GM12878 (cell line): ENCODE measurements around the gene SNX4. TPM values are rescaled to one million over a fixed set of nuclear protein-coding genes. Genes with fewer than 3 reads are reported as not detected.

Source experiments
- ATAC-seq: fragments of 200-7000 bp; cut with Tn5 transposase; 3 replicates; pipeline ENCODE4 v1.9.1; 2020; ENCODE audit warnings: mild to moderate bottlenecking, moderate library complexity
- BruUV-seq: library from RNA; stranded (reverse); fragments of 400-500 nt; replicated peaks from 2 replicates; lab custom pipeline; 2021; lab: Mats Ljungman, UMichigan
- CTCF ChIA-PET: fragments of 300-600 bp; sonication (Branson Sonifier 250); formaldehyde crosslinking; extraction: SDS; loops from one replicate; lab custom pipeline; 2021; ENCODE audit warnings: inconsistent platforms; lab: Yijun Ruan, JAX
- POLR2A ChIA-PET: fragments of 350-600 bp; formaldehyde crosslinking; extraction: SDS; loops from one replicate; lab custom pipeline; 2021; ENCODE audit warnings: inconsistent platforms; lab: Charles Lee
- RAD21 ChIA-PET: fragments of 300-600 bp; sonication (Branson Sonifier 250); formaldehyde crosslinking; loops from one replicate; lab custom pipeline; 2023; ENCODE audit warnings: antibody characterized with exemption; ENCODE audit not compliant: unreplicated experiment; lab: Charles Lee
- SMC1A ChIA-PET: fragments of 300-600 bp; sonication (Branson Sonifier 250); formaldehyde crosslinking; loops from one replicate; lab custom pipeline; 2023; ENCODE audit not compliant: unreplicated experiment, uncharacterized antibody; lab: Charles Lee
- DNase-seq: peaks from one replicate; pipeline ENCODE4 v3.0.0-alpha.2; 2011; ENCODE audit warnings: low read depth, low spot score
- FAIRE-seq: peaks from 3 replicates; lab custom pipeline; 2011; peaks lifted over from hg19 to GRCh38; lab: Jason Lieb, UNC
- H2AFZ ChIP-seq: 2 replicates; pipeline ENCODE4 v1.6.0; 2011; ENCODE audit warnings: low read depth, low read length, control low read depth; ENCODE audit not compliant: control insufficient read depth
- H3K27ac ChIP-seq: 2 replicates; pipeline ENCODE4 v1.5.1; 2011; ENCODE audit warnings: control low read depth; ENCODE audit not compliant: control insufficient read depth, insufficient read depth
- H3K27me3 ChIP-seq, 2 experiments: replicated peaks in 1 of 2; 2 replicates each; pipeline versions ENCODE4 v1.6.0 to v1.6.1; 2011; ENCODE audit warnings: low read length in 1 of 2; ENCODE audit not compliant: control insufficient read depth in 2 of 2, insufficient read depth in 2 of 2
- H3K36me3 ChIP-seq, 2 experiments: 2 replicates each; pipeline ENCODE4 v1.5.1; 2011; ENCODE audit warnings: low read length in 1 of 2; ENCODE audit not compliant: control insufficient read depth in 2 of 2, insufficient read depth in 2 of 2
- H3K4me1 ChIP-seq: 2 replicates; pipeline ENCODE4 v1.6.1; 2011; ENCODE audit warnings: mild to moderate bottlenecking, low read length, moderate library complexity, mixed read lengths; ENCODE audit not compliant: control insufficient read depth, insufficient read depth
- H3K4me2 ChIP-seq: 2 replicates; pipeline ENCODE4 v1.6.0; 2011; ENCODE audit warnings: control low read depth; ENCODE audit not compliant: control insufficient read depth, insufficient read depth
- H3K4me3 ChIP-seq: fragments of 200-600 bp; sonication (generic); 2 replicates; pipeline ENCODE4 v1.5.1; 2016
- H3K79me2 ChIP-seq: 2 replicates; pipeline ENCODE4 v1.6.0; 2011; ENCODE audit warnings: low read length; ENCODE audit not compliant: control insufficient read depth, insufficient read depth
- H3K9ac ChIP-seq: 2 replicates; pipeline ENCODE4 v1.8.0; 2011; ENCODE audit warnings: low read length, control low read depth, mixed read lengths; ENCODE audit not compliant: control insufficient read depth, insufficient read depth
- H3K9me3 ChIP-seq: replicated peaks from 3 replicates; pipeline ENCODE4 v1.5.1; 2011; ENCODE audit warnings: mild to moderate bottlenecking, low read length; ENCODE audit not compliant: control insufficient read depth, insufficient read depth
- H4K20me1 ChIP-seq: 2 replicates; pipeline ENCODE4 v1.6.0; 2011; ENCODE audit not compliant: control insufficient read depth, insufficient read depth
- ASH2L ChIP-seq: fragments of 300-600, 200-600 bp; sonication (generic); IDR thresholded peaks from 2 replicates; pipeline ENCODE4 v1.6.1; 2017; ENCODE audit warnings: low read depth, mild to moderate bottlenecking, borderline replicate concordance
- IKZF1 ChIP-seq: fragments of 450-650 bp; conservative IDR thresholded peaks from 2 replicates; pipeline ENCODE4 v1.6.1; 2017; ENCODE audit warnings: antibody characterized with exemption, mild to moderate bottlenecking
- IRF5 ChIP-seq: fragments of 450-650 bp; IDR thresholded peaks from 2 replicates; pipeline ENCODE4 v1.6.1; 2017; ENCODE audit warnings: borderline replicate concordance
- KLF5 ChIP-seq: fragments of 450-650 bp; IDR thresholded peaks from 2 replicates; pipeline ENCODE4 v1.6.1; 2014; ENCODE audit warnings: mild to moderate bottlenecking; ENCODE audit not compliant: partially characterized antibody
- MEF2A ChIP-seq: IDR thresholded peaks from 2 replicates; pipeline ENCODE4 v1.6.1; 2011; ENCODE audit warnings: low read depth, mild to moderate bottlenecking, low read length, moderate library complexity; ENCODE audit not compliant: insufficient read depth
- PAX8 ChIP-seq: fragments of 450-650 bp; IDR thresholded peaks from 2 replicates; pipeline ENCODE4 v1.6.1; 2017; ENCODE audit warnings: mild to moderate bottlenecking, moderate library complexity
- RAD51 ChIP-seq: fragments of 450-650 bp; IDR thresholded peaks from 2 replicates; pipeline ENCODE4 v1.6.1; 2016; ENCODE audit warnings: moderate library complexity, mild to moderate bottlenecking, inconsistent platforms
- RFX5 ChIP-seq: IDR thresholded peaks from 2 replicates; pipeline ENCODE4 v1.6.1; 2011; ENCODE audit warnings: low read depth, low read length, improper control_type of control experiment
- SUPT20H ChIP-seq: IDR thresholded peaks from 2 replicates; pipeline ENCODE4 v1.6.1; 2011; ENCODE audit warnings: low read depth, mild to moderate bottlenecking, low read length, moderate library complexity, borderline replicate concordance; ENCODE audit not compliant: control insufficient read depth
- WGBS: methylation state at CpG from one replicate; pipeline ENCODE4 v1.1.6; 2016; ENCODE audit warnings: low lambda C conversion rate; ENCODE audit not compliant: insufficient replicate concordance, insufficient coverage; ENCODE audit errors: missing lambda C conversion rate; 5-methylcytosine and 5-hydroxymethylcytosine counted together
- in situ Hi-C: fragments of 300-500 bp; cut with MboI; formaldehyde crosslinking; loops from 9 replicates; pipeline ENCODE4 v1.14.3; 2018; ENCODE audit warnings: mixed read lengths
- intact Hi-C: fragments of 100-400 bp; cut with micrococcal nuclease; formaldehyde crosslinking; loops from one replicate; pipeline ENCODE4 v1.14.2; 2022; ENCODE audit not compliant: unreplicated experiment
- polyA plus RNA-seq, 11 experiments: library from polyadenylated mRNA; depleted of rRNA in 4 of 11; unstranded in 6 of 11; stranded (reverse) in 5 of 11; fragments of >200 nt; fragmentation: Nextera tagmentation in 4 of 11; fragmentation: Illumina TruSeq in 1 of 11; extraction: Ambion mirVana in 4 of 11; extraction: Trizol in 1 of 11; gene quantifications; 1 replicate in 1 of 11; 2 replicates in 10 of 11; pipeline versions ENCODE4 v1.2.1 to v1.2.3, GENCODE V29; 2011 to 2016; ENCODE audit warnings: inconsistent platforms in 2 of 11, missing spikeins in 2 of 11, low read depth in 1 of 11
- total RNA-seq, 4 experiments: library from RNA; depleted of rRNA in 3 of 4; stranded (reverse); fragments of >200 nt in 3 of 4; fragmentation: Illumina TruSeq in 1 of 4; extraction: Trizol in 1 of 4; gene quantifications; 2 replicates each; pipeline versions ENCODE4 v1.2.1 to v1.2.3, GENCODE V29; 2013 to 2021
- TF ChIP-seq, protein P1 (sequence below): IDR thresholded peaks from 2 replicates; pipeline ENCODE4 v1.6.1; 2011; ENCODE audit warnings: low read depth, mild to moderate bottlenecking, low read length, moderate library complexity, borderline replicate concordance; ENCODE audit errors: extremely low read depth

SNX4 gene
- total and polyA plus RNA-seq, 10 of the 15 experiments (the other 5 are each of a cell fraction or from before 2014, with no cell fraction given), result 33.4 to 94.5 (median 60.5) TPM

GRCh38 chr3:125482406-125482805 lies 37.6 kb downstream of the SNX4 start:
- ChIA-PET SMC1A (interaction anchor here (1.2 to 1.6 kb wide), 3 partner anchors 10 to 38 kb away, joined by 3 to 5 read pairs (median 5); partner anchors contain the start of gene SNX4), POLR2A (no interaction called here), CTCF (interaction anchor here (0.7 to 1.3 kb wide), 4 partner anchors 7 to 487 kb away, joined by 3 to 9 read pairs (median 4); no protein-coding TSS in a partner anchor), RAD21 (no interaction called here)
- WGBS, result 92% methylated on average over 1 of the region's 1 CpG
- H3K36me3 ChIP-seq, result peaks cover 0 to 22% of the 10 kb centered on the region in 2 experiments
- H3K9me3 ChIP-seq, result no peaks in the 10 kb centered on the region
- intact Hi-C loops, result no loop called here
- TF ChIP-seq KLF5 (no peak), RFX5 (no peak), RAD51 (no peak), PAX8 (no peak), MEF2A (no peak), ASH2L (no peak), IKZF1 (no peak), IRF5 (no peak), SUPT20H (no peak)
- TF ChIP-seq, protein P1, sequence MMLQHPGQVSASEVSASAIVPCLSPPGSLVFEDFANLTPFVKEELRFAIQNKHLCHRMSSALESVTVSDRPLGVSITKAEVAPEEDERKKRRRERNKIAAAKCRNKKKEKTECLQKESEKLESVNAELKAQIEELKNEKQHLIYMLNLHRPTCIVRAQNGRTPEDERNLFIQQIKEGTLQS, result no peak
- in situ Hi-C loops, result no loop called here
- DNase-seq (no peak), ATAC-seq (no peak), FAIRE-seq (no peak)
- no peaks in the 10 kb centered on the region for H3K27me3 ChIP-seq
- H3K4me2 ChIP-seq, result no peak overlapping the region
- no peak overlapping the region for H3K9ac ChIP-seq
- H4K20me1 ChIP-seq, result no peaks in the 10 kb centered on the region
- no peak overlapping the region for H3K4me3 ChIP-seq
- H3K27ac ChIP-seq, result no peak overlapping the region
- no peaks in the 10 kb centered on the region for H3K79me2 ChIP-seq
- no peaks in the 10 kb centered on the region for H3K4me1 ChIP-seq
- H2AFZ ChIP-seq, result no peak overlapping the region
- no TSS peak for BruUV-seq
